ENCODE measurements around the gene PPT2. TPM values are rescaled to one million over a fixed set of nuclear protein-coding genes. Genes with fewer than 3 reads are reported as not detected.
A peak's percentile ranks its signal among the peaks of the same experiment; 100 is the strongest.

Gene PPT2
- total RNA-seq, 1 experiment from 2014 or later: 46.3 TPM

DNA sequence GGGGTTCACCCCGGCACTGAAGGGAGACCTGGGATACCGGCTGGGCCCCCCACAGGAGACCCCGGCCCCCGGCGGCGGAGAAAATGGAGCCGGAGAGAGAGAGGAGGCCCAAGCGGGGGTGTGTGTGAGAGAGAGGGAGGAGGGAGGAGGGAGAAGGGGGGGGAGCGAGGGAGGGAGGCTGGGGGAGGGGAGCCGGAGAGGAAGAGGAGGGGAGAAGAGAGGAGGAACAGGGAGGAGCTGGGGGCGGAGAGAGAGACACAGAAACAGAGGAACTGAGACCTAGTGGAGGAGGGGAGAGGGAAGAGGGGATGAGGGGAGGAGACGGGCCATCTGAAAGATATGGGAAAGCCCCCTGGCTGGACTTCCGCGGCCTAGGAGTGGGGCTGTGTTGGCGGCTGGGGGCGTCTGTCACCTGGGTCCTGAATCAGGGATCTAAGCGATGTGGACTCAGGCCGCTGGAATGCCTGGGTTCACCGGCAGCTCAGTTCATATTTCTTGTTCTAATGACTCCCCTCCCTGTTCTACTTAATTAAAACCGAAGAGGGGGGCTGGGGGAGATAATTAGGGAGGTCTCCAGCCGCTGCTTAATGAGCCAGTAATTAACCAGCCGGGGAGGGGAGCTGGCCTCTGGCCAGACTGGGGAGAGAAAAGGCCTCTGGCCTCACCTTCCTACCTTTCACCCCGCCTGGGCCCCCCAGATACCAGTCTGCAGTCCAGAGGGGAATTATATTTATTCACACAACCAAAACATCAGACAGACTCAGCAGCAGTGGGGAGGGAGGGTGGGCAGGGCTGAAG is 36.3 kb downstream of the PPT2 start, which contains the start of gene PBX2:
PBX2 (minus strand) TSS at position 149 of the 798 bp plus-strand sequence. CDS start 287 bp downstream, outside the sequence.
- H4K91ac ChIP-seq (ENCODE audit: insufficient read length, low read depth, low read length): no peak within 1 kb of the TSS
- no peak within 1 kb of the TSS for H3K56ac ChIP-seq (ENCODE audit: insufficient read length, low read depth, low read length)
- peak within 1 kb of the TSS; percentile 56 for H3K9ac ChIP-seq (ENCODE audit: extremely low read depth, insufficient read length, low read length)
- no peaks in the 10 kb centered on the region for H3K27me3 ChIP-seq (ENCODE audit: insufficient read depth, low read length)
- no peaks in the 10 kb centered on the region; a peak in 1 of 5 replicates for H3K9me3 Mint-ChIP-seq
- peak within 1 kb of the TSS; percentile 15 for H3K18ac ChIP-seq (ENCODE audit: insufficient read length, low read depth, low read length)
- H3K79me1 ChIP-seq (ENCODE audit: insufficient read depth, low read depth, low read length, poor library complexity, severe bottlenecking): no peaks in the 10 kb centered on the region
- H4K5ac ChIP-seq (ENCODE audit: insufficient read length, low read depth, low read length): no peak within 1 kb of the TSS
- H2BK12ac ChIP-seq (ENCODE audit: insufficient read length, low read depth, low read length): peak within 1 kb of the TSS; percentile 38
- peaks cover 7% of the 10 kb centered on the region for H3K4me1 ChIP-seq (ENCODE audit: insufficient read depth, low read length)
- no peak within 1 kb of the TSS for H4K8ac ChIP-seq (replicated peaks; ENCODE audit: insufficient read length, low read depth, low read length)
- no peak within 1 kb of the TSS for H3T11ph ChIP-seq (ENCODE audit: low read length)
- no peaks in the 10 kb centered on the region for H3K79me2 ChIP-seq (ENCODE audit: insufficient read depth, low read length)
- no peak within 1 kb of the TSS for H2BK120ac ChIP-seq (ENCODE audit: low read depth, low read length, poor library complexity, severe bottlenecking)
- H2AK5ac ChIP-seq (ENCODE audit: insufficient read length, low read length): no peak within 1 kb of the TSS
- no peak within 1 kb of the TSS for H3K27ac ChIP-seq (ENCODE audit: insufficient read length, low read depth, low read length)
- peak within 1 kb of the TSS; percentile 76 to 90 for H3K4me3 Mint-ChIP-seq
- peaks cover 12% of the 10 kb centered on the region for H3K23me2 ChIP-seq (ENCODE audit: insufficient read length, low read depth, low read length, poor library complexity, severe bottlenecking)
- peak within 1 kb of the TSS; percentile 94 to 98 (median 97) for H3K27ac Mint-ChIP-seq
- no peaks in the 10 kb centered on the region for H3K9me3 ChIP-seq (ENCODE audit: control insufficient read depth, low read depth, low read length)
- no peak within 1 kb of the TSS for H2BK20ac ChIP-seq (ENCODE audit: low read depth, low read length, poor library complexity, severe bottlenecking)
- peaks cover 55 to 67% of the 10 kb centered on the region in 2 experiments for H3K4me1 Mint-ChIP-seq
- no peak for TF ChIP-seq CTCF (conservative IDR thresholded peaks at IDR 0.05)
- peaks cover 12 to 36% (median 34%) of the 10 kb centered on the region in 3 experiments; a peak in 6 of 7 replicates for H3K36me3 Mint-ChIP-seq (ENCODE audit: insufficient read depth in 1 of 3, low read depth in 3 of 3)
- H2BK15ac ChIP-seq (ENCODE audit: low read depth, low read length): no peak within 1 kb of the TSS
- no peak within 1 kb of the TSS for H2BK5ac ChIP-seq (ENCODE audit: insufficient read length, low read length)
- no CpG with 5 or more reads among the region's 23 CpGs for WGBS (ENCODE audit: extremely low coverage, insufficient read length, low lambda C conversion rate)
- peak within 1 kb of the TSS; percentile 72 for H3K4me2 ChIP-seq (ENCODE audit: insufficient read depth, insufficient read length, low read length)
- no peak within 1 kb of the TSS for H2AFZ ChIP-seq (ENCODE audit: low read length)
- H3K4ac ChIP-seq (ENCODE audit: low read depth, low read length): no peak within 1 kb of the TSS
- peak; percentile 88 for DNase-seq
- H3K27me3 Mint-ChIP-seq (ENCODE audit: low read depth): no peaks in the 10 kb centered on the region
- H3K23ac ChIP-seq (ENCODE audit: insufficient read length, low read depth, low read length): no peak within 1 kb of the TSS
- no peak within 1 kb of the TSS; the same call in 1 of the 2 replicates for H3K14ac ChIP-seq (ENCODE audit: insufficient read depth, low read length)
- H4K20me1 ChIP-seq (ENCODE audit: control insufficient read depth, insufficient read depth, insufficient read length): no peaks in the 10 kb centered on the region
